RWPE1 (cell line): ENCODE measurements around the gene KCTD5.

Experiments
- CTCF ChIA-PET: fragments of 350-600 bp; sonication (Branson Sonifier 250); formaldehyde crosslinking; extraction: SDS; loops from one replicate; lab custom pipeline; 2021; lab: Yijun Ruan, JAX
- POLR2A ChIA-PET: fragments of 400-600 bp; formaldehyde crosslinking; extraction: SDS; loops from one replicate; lab custom pipeline; 2020; ENCODE audit warnings: antibody characterized with exemption; ENCODE audit not compliant: low non-redundant PET; lab: Yijun Ruan, JAX
- DNase-seq: peaks from one replicate; pipeline ENCODE4 v3.0.0; 2012; ENCODE audit warnings: low spot score
- H3K27ac ChIP-seq: fragments of 450-650 bp; 2 replicates; pipeline ENCODE4 v1.5.1; 2017
- TF ChIP-seq, protein P1 (sequence below): fragments of 450-650 bp; conservative IDR thresholded peaks from 2 replicates; pipeline ENCODE4 v1.5.1; 2017; ENCODE audit warnings: low read depth, mild to moderate bottlenecking

The KCTD5 gene

DNA sequence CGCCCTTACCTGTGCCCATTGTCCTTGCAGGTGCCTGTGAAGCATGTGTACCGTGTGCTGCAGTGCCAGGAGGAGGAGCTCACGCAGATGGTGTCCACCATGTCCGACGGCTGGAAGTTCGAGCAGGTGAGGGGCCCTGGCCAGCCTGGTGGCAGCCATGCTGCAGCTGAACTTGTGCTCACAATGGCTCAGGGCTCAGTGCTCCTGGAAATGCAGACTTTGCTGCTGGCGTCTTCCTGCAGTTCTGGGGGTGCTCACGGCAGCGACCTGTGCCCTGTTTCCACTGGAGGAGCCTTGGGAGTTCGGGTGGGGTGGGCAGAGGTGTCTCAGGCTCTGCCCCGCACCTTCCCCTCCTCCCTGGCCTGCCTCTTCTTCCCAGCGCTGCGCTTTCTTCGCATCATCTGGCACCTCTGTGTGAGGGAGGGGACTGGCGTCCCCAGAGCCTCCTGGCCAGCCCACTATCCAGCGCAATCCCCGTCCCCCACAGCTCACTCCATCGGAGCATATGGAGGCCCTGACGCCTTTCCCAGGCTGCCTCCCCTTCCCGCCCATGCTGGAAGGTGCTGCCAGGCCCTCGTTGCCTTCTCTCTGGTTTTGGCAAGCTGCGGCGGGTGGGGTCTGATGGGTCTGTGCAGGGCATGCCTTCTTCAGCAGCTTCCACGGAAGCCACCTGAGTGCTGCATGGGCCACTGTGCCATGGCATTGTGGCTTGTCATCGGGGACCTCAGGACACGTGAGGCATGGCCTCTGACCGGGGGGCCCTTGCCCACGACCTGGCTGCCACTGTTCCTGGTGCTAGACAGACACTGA is 17.7 kb downstream of the KCTD5 start:
- TF ChIP-seq, protein P1, sequence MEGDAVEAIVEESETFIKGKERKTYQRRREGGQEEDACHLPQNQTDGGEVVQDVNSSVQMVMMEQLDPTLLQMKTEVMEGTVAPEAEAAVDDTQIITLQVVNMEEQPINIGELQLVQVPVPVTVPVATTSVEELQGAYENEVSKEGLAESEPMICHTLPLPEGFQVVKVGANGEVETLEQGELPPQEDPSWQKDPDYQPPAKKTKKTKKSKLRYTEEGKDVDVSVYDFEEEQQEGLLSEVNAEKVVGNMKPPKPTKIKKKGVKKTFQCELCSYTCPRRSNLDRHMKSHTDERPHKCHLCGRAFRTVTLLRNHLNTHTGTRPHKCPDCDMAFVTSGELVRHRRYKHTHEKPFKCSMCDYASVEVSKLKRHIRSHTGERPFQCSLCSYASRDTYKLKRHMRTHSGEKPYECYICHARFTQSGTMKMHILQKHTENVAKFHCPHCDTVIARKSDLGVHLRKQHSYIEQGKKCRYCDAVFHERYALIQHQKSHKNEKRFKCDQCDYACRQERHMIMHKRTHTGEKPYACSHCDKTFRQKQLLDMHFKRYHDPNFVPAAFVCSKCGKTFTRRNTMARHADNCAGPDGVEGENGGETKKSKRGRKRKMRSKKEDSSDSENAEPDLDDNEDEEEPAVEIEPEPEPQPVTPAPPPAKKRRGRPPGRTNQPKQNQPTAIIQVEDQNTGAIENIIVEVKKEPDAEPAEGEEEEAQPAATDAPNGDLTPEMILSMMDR = no peak
- CTCF ChIA-PET = interaction anchor here (0.8 kb wide), 1 partner anchor 9 kb away, joined by 3 read pairs; no protein-coding TSS in a partner anchor
- DNase-seq = no peak
- POLR2A ChIA-PET = no interaction called here
- H3K27ac ChIP-seq = peak overlapping the region; percentile 5; the same call in 1 of the 2 replicates

DNA sequence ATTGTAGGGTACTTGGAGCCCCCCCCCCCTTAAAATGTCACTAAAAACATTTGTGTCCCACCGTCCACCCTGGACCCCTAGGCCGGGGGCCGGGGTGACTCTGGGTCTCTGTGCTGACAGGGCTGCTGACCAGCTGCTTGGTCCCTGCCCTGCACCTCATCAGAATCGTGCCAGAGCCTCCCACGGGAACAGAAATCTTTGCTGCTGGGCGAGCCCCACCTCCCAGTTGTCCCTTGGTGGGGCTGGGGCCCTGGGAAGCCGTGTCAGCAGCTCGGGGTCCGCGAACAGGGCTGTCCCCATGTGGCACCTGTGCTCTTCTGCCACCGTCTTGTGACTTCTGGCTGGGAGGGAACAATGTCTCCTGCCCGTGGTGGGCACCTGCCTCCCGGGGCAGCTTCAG is 18.5 kb downstream of the KCTD5 start:
- ChIA-PET CTCF (no interaction called here), POLR2A (interaction anchor here (0.5 kb wide), 1 partner anchor 625 kb away, joined by 5 read pairs; no protein-coding TSS in a partner anchor)
- DNase-seq = no peak
- peak overlapping the region; percentile 5; the same call in 1 of the 2 replicates for H3K27ac ChIP-seq
- TF ChIP-seq, protein P1 = no peak

DNA sequence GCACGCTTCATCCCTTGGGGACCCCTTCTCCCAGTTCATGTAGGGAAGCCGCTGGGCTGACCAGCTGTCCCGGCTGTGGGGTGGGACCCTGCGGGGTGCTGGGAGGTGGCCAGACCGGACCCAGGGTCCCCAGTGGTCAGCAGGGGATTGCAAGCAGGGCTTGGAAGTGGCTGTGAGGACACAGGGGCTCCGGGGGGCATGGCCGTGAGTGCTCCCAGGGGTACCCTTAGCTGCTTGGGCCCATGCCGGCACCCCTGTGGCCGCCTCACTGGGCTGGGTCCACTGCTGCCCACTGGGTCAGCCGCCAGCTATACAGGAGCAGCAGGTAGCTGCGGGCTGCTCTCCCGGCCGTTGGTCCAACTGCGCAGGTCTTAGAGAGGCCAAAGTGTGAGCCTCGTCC is 18.9 kb downstream of the KCTD5 start:
- ChIA-PET POLR2A (no interaction called here), CTCF (interaction anchor here (0.7 kb wide), 1 partner anchor 153 kb away, joined by 3 read pairs; no protein-coding TSS in a partner anchor)

DNA sequence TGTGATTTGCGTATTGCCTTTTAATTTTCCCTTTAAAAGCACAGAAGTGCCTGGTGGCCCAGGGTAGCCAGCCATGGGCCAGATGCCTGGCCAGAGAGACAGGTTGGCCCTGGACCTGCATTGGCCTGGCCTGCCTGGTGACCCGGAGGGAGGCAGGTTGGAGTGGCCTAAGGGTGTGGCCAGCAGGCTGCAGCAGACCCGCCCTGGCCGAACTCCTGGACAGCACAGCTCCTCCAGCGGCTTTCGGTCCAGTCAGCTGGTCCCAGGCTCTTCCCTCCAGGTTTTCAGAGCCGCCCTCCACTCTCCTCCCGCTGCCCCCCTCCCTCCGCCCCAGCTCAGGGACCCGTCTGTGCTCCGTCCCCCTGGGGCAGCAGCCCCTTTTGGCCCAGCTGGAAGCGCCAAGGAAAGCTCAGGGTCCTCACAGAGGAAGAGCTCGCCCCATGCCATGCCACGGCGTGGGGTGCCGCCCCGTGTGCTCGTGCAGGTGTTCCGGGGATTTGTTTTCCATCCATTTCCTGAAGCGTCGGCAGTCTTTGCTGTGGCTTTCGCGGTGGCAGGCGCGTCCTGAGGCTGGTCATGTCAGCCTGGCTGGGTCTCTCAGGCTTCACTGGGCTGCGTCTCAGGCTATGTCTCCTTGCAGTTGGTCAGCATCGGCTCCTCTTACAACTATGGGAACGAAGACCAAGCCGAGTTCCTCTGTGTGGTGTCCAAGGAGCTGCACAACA is 19.6 kb downstream of the KCTD5 start:
- H3K27ac ChIP-seq = no peak overlapping the region
- no peak for DNase-seq
- ChIA-PET CTCF (interaction anchor here (0.7 kb wide), 1 partner anchor 153 kb away, joined by 3 read pairs; no protein-coding TSS in a partner anchor), POLR2A (no interaction called here)
- TF ChIP-seq, protein P1 = no peak

More for the DNA sequence above, 18.9 kb downstream of the KCTD5 start:
- TF ChIP-seq, protein P1 = no peak
- DNase-seq = no peak
- H3K27ac ChIP-seq = no peak overlapping the region

DNA sequence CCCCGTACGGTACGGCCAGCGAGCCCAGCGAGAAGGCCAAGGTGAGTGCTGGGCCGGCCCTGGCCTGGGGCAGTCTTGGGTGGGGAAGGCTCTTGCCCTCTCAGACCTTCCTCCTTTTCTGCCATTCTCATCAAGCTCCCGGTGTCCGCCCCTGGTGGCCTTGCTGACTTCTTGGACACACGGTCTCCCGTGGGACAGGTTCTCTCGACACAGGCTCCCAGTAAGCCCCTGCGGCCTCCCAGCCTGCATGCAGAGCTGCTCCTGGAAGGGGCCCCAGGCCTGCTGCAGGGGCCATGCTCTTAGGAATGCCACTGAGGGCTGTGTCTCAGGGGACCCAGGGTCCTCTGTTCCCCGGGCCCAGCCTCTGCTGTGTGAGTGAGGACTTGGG is 20.1 kb downstream of the KCTD5 start:
- H3K27ac ChIP-seq = 0 out of 2 replicates have a peak overlapping the region, but pooled peaks have one; percentile 2
- no peak for DNase-seq
- TF ChIP-seq, protein P1 = no peak
- ChIA-PET POLR2A (no interaction called here), CTCF (interaction anchor here (1.1 kb wide), 1 partner anchor 121 kb away, joined by 4 read pairs; no protein-coding TSS in a partner anchor)
